H54 (cell line): Measurements from ENCODE around the gene SPOCK3.
"Not testable (repeated sequence)": the region's sequence is repeated elsewhere in the genome, so short reads cannot be mapped to it uniquely, and the experiment has no call there.

Experiments
- DNase-seq: peaks from one replicate; pipeline ENCODE4 v3.0.0; 2011; ENCODE audit warnings: low spot score, mixed read lengths; ENCODE audit not compliant: insufficient read length
- FAIRE-seq: peaks from 3 replicates; lab custom pipeline; 2011; peaks lifted over from hg19 to GRCh38; lab: Jason Lieb, UNC
- POLR2A ChIP-seq: IDR thresholded peaks from 2 replicates; pipeline ENCODE4 v1.6.1; 2011; ENCODE audit warnings: low read depth, mild to moderate bottlenecking, low read length

The SPOCK3 gene

GRCh38 chr4:166996216-166996615 is 238.1 kb downstream of the SPOCK3 start:
- FAIRE-seq, result no peak
- no peak for DNase-seq
- TF ChIP-seq POLR2A, result no peak

DNA sequence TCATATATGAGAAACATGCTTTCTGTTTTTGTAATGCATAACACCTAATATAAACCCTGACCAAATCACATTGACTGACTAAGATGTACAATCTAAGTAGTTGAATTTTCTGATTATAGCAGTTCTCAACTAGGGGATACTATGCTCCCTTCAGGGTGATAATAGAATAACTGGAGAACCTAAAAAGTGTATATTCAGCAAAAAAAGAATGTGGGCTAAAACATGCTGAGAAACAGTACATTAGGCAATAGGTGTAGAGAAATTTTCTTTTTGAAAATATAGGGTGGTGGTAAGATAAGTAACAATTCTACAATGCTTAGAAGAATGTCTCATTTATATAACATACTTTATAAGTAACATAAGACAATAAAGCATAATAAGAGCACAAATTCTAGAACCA is 239.6 kb downstream of the SPOCK3 start:
- DNase-seq (no peak), FAIRE-seq (no peak)
- TF ChIP-seq POLR2A, result no peak

- DNase-seq (no peak), FAIRE-seq (no peak)
- TF ChIP-seq POLR2A, result no peak
These were observed 243.2 kb downstream of the SPOCK3 start for GRCh38 chr4:166991006-166991561.

DNA sequence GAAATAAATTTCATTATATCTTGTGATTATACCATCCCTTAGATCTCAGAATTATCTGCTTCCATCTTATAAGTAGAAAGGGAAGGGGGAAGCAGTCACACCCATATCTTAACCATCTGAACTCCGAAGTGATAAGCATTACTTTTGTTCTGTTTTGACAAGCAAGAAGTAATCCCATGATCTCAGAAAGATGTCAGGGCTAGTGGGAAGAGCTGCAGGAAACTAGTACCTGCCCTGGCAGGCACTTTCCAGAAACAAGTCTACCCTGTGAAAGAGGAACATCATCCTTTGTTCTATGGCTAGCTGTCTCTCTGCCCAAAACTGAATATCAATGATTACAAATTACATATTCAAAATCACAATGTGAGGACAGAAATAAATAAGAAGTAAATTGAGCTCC is 244.4 kb downstream of the SPOCK3 start:
- no peak for TF ChIP-seq POLR2A
- no peak for DNase-seq
- FAIRE-seq, result no peak

- no peak for TF ChIP-seq POLR2A
- FAIRE-seq (no peak), DNase-seq (no peak)
These were observed 247.3 kb downstream of the SPOCK3 start for GRCh38 chr4:166987026-166987425.

DNA sequence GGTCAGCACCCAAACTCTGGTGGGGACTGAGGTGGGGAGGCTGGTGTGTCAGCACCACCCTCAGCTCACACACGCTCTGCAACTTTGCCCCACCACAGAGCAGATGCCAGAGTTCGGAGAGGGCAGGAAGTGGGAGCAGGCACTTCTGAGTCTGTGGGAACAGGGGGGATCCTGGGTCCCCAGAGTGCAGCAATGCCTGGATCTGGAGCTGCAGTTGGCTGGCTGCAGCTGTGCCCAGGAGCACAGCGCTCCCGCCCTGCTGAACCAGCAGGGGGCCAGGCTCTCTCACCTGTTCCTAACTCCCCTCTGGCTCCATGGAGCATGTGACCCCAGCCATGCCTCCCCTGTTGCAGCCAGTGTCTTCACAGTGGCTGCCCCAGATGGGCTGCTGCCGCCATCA is 252.4 kb downstream of the SPOCK3 start:
- TF ChIP-seq POLR2A, result no peak
- no peak for FAIRE-seq
- no peak for DNase-seq

DNA sequence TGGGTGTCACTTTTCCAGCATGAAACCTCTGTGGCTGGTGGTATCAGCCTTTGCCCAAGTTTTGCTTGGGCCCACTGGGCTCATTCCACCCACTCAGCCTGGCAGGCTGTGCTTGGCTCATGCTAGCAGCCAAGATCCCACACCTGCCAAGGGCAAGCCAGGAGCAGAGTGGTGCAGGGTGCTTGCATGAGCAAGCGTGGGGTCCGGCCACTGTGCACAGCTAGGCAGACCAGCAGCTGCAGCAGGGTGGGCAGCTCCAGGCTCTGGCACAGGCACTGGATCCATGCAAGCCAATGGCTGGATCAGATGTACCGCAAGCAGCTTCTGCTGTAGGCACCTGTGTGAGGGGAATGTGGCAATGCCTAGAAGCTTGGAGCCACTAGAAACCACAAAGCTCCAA is 253.9 kb downstream of the SPOCK3 start:
- DNase-seq (no peak), FAIRE-seq (no peak)
- TF ChIP-seq POLR2A, result no peak

DNA sequence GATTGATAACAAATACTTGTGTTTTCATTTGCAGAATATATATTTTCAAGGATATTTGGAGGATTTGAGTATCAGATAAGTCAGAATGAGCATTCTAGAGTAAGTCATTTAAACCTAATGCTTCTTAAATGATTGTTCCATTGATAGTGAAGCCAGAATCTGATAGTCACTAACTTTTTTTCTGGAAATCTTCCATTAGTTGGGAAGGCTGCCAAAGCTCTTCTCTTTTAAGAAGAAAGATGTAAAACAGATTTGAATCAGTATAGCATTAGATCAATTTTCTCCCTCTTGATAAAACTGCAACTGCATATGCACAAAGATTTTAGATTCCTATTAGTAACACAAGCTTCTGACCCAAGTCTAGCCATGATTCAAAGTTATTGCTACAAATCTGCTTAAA is 256.7 kb downstream of the SPOCK3 start:
- no peak for DNase-seq
- no peak for FAIRE-seq
- TF ChIP-seq POLR2A, result no peak

DNA sequence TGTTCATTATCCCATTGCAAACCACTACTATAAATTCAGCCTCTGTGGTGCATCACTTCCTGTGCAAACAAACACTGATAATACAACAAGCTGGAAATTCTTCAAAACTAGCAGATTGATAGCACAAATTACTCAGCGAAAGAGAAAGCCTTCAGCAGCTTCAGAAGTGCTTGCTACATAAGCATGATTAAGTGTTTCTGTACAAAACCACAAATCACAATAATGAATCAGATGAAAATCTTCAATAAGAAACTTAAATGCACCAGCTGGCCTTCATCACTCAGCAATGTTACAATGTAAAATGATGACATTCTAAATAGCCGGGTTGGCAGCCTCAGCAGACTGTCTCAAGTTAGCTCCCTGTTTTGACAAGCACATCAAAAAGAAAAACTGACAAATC is 262.2 kb downstream of the SPOCK3 start:
- peak; percentile 33 for FAIRE-seq
- TF ChIP-seq POLR2A, result no peak
- DNase-seq, result no peak

GRCh38 chr4:166968219-166968618 is 266.1 kb downstream of the SPOCK3 start:
- not testable (repeated sequence) for DNase-seq, FAIRE-seq

GRCh38 chr4:166965562-166965961 is 268.7 kb downstream of the SPOCK3 start:
- FAIRE-seq (no peak), DNase-seq (no peak)
- TF ChIP-seq POLR2A, result no peak

DNA sequence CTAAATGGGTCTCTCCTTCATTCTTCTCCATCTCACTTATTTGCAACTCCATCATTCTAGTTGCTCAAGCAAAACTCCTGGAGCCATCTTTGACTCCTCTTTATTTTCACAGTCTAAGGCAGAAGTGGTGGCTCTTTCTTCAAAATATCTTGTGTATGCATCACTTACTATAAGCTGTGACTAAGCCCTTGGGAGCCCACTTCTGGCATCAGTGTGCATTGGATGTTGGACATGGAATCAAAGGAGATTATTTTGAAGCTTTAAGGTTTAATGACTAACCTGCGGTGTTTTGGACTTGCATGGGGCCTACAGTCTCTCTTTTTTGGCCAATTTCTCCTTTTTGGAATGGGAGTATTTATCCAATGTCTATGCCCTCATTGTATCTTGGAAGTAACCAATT is 276.8 kb downstream of the SPOCK3 start:
- no peak for TF ChIP-seq POLR2A
- no peak for FAIRE-seq

GRCh38 chr4:166956484-166956883 is 277.8 kb downstream of the SPOCK3 start:
- no peak for FAIRE-seq
- DNase-seq, result no peak
- TF ChIP-seq POLR2A, result no peak

More for the DNA sequence above, 276.8 kb downstream of the SPOCK3 start:
- no peak for DNase-seq

DNA sequence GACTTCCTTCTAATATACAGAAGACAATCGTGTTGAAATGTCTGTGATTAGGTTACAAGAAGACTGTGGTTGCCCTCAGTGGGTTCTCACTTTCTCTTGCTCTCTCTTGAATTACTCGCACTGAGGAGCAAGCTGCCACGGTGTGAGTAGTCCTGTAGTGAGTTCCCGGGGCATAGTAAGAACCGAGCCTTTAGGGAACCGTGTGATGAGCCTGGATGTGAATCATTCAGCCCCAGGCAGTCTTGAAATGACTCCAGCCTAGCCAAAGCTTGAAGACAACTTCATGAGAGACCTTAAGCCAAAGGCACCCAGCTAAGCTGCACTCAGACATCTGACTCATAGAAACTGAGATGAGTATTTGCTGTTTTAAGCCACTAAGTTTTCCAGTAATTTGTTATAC is 292.7 kb downstream of the SPOCK3 start:
- peak; percentile 9 for DNase-seq

DNA sequence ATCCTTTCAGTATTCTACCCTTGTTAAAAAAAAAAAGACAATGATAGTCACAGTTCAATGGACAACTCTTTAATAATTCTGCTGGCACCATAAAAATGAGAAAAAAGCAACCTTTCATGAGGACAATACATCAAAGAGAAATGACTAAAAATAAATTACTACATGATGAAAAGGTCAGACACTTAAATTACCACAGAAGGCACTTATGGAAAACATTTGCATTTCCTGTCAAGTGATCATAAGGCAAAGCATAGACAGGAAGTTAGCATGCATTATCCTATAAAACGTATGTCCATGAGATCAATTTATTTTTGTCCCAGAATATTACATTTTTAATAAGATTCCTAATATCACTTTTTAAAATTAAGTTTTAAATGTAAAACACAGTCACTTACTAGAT is 303.8 kb downstream of the SPOCK3 start:
- no peak for TF ChIP-seq POLR2A
- FAIRE-seq (no peak), DNase-seq (no peak)

More for the DNA sequence above, 292.7 kb downstream of the SPOCK3 start:
- TF ChIP-seq POLR2A, result no peak
- peak; percentile 67 for FAIRE-seq

- no peak for TF ChIP-seq POLR2A
- FAIRE-seq (no peak), DNase-seq (no peak)
These were observed 309.9 kb downstream of the SPOCK3 start for GRCh38 chr4:166924424-166924823.
